DOHH2 (cell line): ENCODE data around the gene DMD.

Source experiments
- H3F3A ChIP-seq: fragments of 200-600 bp; sonication (generic), shearing (Covaris generic); 2 replicates; pipeline ENCODE4 v1.6.0; 2016; ENCODE audit warnings: antibody characterized with exemption, mild to moderate bottlenecking; ENCODE audit not compliant: control insufficient read depth, insufficient read depth
- H3K27ac ChIP-seq: fragments of 200-600 bp; sonication (generic); 2 replicates; pipeline ENCODE4 v1.5.1; 2014; ENCODE audit warnings: low read depth, mild to moderate bottlenecking, low read length, moderate library complexity
- H3K27me3 ChIP-seq: fragments of 200-600 bp; sonication (generic); 2 replicates; pipeline ENCODE4 v1.6.1; 2014; ENCODE audit warnings: mild to moderate bottlenecking, low read length, mixed read lengths; ENCODE audit not compliant: control insufficient read depth
- H3K36me3 ChIP-seq: fragments of 200-600 bp; sonication (generic); 2 replicates; pipeline ENCODE4 v1.6.1; 2014; ENCODE audit warnings: mild to moderate bottlenecking, low read length, moderate library complexity, mixed read lengths; ENCODE audit not compliant: control insufficient read depth
- H3K4me1 ChIP-seq: fragments of 200-600 bp; sonication (generic); 2 replicates; pipeline ENCODE4 v1.6.1; 2014; ENCODE audit warnings: mild to moderate bottlenecking, low read length, mixed read lengths; ENCODE audit not compliant: control insufficient read depth
- H3K4me2 ChIP-seq: fragments of 200-600 bp; sonication (generic); 2 replicates; pipeline ENCODE4 v1.6.0; 2014; ENCODE audit warnings: mild to moderate bottlenecking, low read length, moderate library complexity
- H3K4me3 ChIP-seq: fragments of 200-600 bp; sonication (generic); 2 replicates; pipeline ENCODE4 v1.5.1; 2014; ENCODE audit warnings: mild to moderate bottlenecking, low read length, mixed read lengths
- H3K79me2 ChIP-seq: fragments of 200-600 bp; sonication (generic); 2 replicates; pipeline ENCODE4 v1.6.1; 2014; ENCODE audit warnings: mild to moderate bottlenecking, low read length, mixed read lengths; ENCODE audit not compliant: control insufficient read depth
- H3K9me2 ChIP-seq: fragments of 200-600 bp; sonication (generic); replicated peaks from 2 replicates; pipeline ENCODE4 v1.6.1; 2014; ENCODE audit warnings: mild to moderate bottlenecking, low read length, mixed read lengths; ENCODE audit not compliant: control insufficient read depth
- H3K9me3 ChIP-seq: fragments of 200-600 bp; sonication (generic); 2 replicates; pipeline ENCODE4 v1.6.1; 2014; ENCODE audit warnings: antibody characterized with exemption, low read length, mixed read lengths; ENCODE audit not compliant: control insufficient read depth, insufficient read depth
- H4K20me1 ChIP-seq: fragments of 200-600 bp; sonication (generic); 2 replicates; pipeline ENCODE4 v1.6.0; 2014; ENCODE audit warnings: low read depth, mild to moderate bottlenecking, antibody characterized with exemption, low read length, moderate library complexity; ENCODE audit not compliant: control insufficient read depth, insufficient read depth
- EZH2phosphoT487 ChIP-seq: fragments of 200-600 bp; sonication (generic); IDR thresholded peaks from 2 replicates; pipeline ENCODE4 v1.6.1; 2017; ENCODE audit warnings: borderline replicate concordance, mild to moderate bottlenecking, antibody characterized with exemption, low read length, moderate library complexity, mixed read lengths
- TF ChIP-seq, protein P1 (sequence below): fragments of 200-600 bp; sonication (generic); IDR thresholded peaks from one replicate; pipeline ENCODE4 v1.5.1; 2014; ENCODE audit warnings: antibody characterized with exemption, mild to moderate bottlenecking, low read depth, low read length; ENCODE audit not compliant: poor library complexity, severe bottlenecking

Gene DMD

GRCh38 chrX:31112226-31112999, 2098.9 kb downstream of the DMD start:
- H3K27me3 ChIP-seq = no peaks in the 10 kb centered on the region
- no peaks in the 10 kb centered on the region for H3K9me2 ChIP-seq
- TF ChIP-seq, protein P1, sequence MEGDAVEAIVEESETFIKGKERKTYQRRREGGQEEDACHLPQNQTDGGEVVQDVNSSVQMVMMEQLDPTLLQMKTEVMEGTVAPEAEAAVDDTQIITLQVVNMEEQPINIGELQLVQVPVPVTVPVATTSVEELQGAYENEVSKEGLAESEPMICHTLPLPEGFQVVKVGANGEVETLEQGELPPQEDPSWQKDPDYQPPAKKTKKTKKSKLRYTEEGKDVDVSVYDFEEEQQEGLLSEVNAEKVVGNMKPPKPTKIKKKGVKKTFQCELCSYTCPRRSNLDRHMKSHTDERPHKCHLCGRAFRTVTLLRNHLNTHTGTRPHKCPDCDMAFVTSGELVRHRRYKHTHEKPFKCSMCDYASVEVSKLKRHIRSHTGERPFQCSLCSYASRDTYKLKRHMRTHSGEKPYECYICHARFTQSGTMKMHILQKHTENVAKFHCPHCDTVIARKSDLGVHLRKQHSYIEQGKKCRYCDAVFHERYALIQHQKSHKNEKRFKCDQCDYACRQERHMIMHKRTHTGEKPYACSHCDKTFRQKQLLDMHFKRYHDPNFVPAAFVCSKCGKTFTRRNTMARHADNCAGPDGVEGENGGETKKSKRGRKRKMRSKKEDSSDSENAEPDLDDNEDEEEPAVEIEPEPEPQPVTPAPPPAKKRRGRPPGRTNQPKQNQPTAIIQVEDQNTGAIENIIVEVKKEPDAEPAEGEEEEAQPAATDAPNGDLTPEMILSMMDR = no peak
- no peak for TF ChIP-seq EZH2phosphoT487
- H3K4me3 ChIP-seq = no peak overlapping the region
- no peaks in the 10 kb centered on the region for H3K9me3 ChIP-seq
- H3K27ac ChIP-seq = no peak overlapping the region
- H3K36me3 ChIP-seq = no peaks in the 10 kb centered on the region
- H3K79me2 ChIP-seq = no peaks in the 10 kb centered on the region
- H3F3A ChIP-seq = no peaks in the 10 kb centered on the region
- H4K20me1 ChIP-seq = no peaks in the 10 kb centered on the region
- H3K4me1 ChIP-seq = no peaks in the 10 kb centered on the region
- no peak overlapping the region for H3K4me2 ChIP-seq

DNA sequence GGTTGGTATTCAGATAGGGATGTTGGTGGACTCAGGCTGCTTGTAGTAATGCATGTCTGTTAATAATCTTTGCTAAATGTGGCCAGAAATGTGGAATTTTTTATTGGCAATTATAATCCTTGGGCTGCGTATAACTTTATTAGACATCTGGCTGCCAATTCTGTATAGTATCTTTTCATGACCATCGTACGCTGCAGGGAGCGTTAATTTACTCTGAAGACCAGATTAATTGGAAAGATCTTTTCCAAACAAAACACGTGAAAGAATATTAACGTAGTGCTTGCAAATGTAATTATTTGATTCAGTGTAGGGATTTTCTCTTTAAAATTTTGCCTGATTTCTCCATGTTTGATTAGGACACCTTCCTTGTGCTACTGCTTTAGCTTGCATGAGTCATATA, 2100.7 kb downstream of the DMD start:
- TF ChIP-seq, protein P1 = no peak
- no peak for TF ChIP-seq EZH2phosphoT487
- Histone ChIP-seq H3F3A (no peaks in the 10 kb centered on the region), H3K27ac (no peak overlapping the region), H3K36me3 (no peaks in the 10 kb centered on the region), H3K4me3 (no peak overlapping the region), H3K9me2 (no peaks in the 10 kb centered on the region), H3K4me2 (no peak overlapping the region), H4K20me1 (no peaks in the 10 kb centered on the region), H3K9me3 (no peaks in the 10 kb centered on the region), H3K4me1 (no peaks in the 10 kb centered on the region), H3K79me2 (no peaks in the 10 kb centered on the region), H3K27me3 (no peaks in the 10 kb centered on the region)

GRCh38 chrX:31099536-31100090, 2111.7 kb downstream of the DMD start:
- H3K27ac ChIP-seq = no peak overlapping the region

More at GRCh38 chrX:31099536-31100090, 2111.7 kb downstream of the DMD start:
- Histone ChIP-seq H3K4me2 (no peak overlapping the region), H3F3A (no peaks in the 10 kb centered on the region), H3K36me3 (no peaks in the 10 kb centered on the region), H4K20me1 (no peaks in the 10 kb centered on the region), H3K4me1 (no peaks in the 10 kb centered on the region), H3K27me3 (no peaks in the 10 kb centered on the region), H3K9me3 (no peaks in the 10 kb centered on the region), H3K79me2 (no peaks in the 10 kb centered on the region), H3K4me3 (no peak overlapping the region), H3K9me2 (no peaks in the 10 kb centered on the region)
- TF ChIP-seq, protein P1 = no peak
- TF ChIP-seq EZH2phosphoT487 = no peak
